Activated naive CD8-positive, alpha-beta T cell (primary cell): ENCODE results near the gene BAIAP2.

Source experiments
- H3K27ac Mint-ChIP-seq: one replicate; pipeline ENCODE4 v1.8.0; 2021; ENCODE audit warnings: mixed read lengths
- H3K27me3 Mint-ChIP-seq: one replicate; pipeline ENCODE4 v1.8.0; 2021; ENCODE audit warnings: mixed read lengths
- H3K36me3 Mint-ChIP-seq: one replicate; pipeline ENCODE4 v1.8.0; 2021; ENCODE audit warnings: mixed read lengths
- H3K4me1 Mint-ChIP-seq: one replicate; pipeline ENCODE4 v1.8.0; 2021; ENCODE audit warnings: low read depth, mixed read lengths
- H3K4me3 Mint-ChIP-seq: one replicate; pipeline ENCODE4 v1.8.0; 2021; ENCODE audit warnings: mild to moderate bottlenecking, mixed read lengths
- H3K9me3 Mint-ChIP-seq: one replicate; pipeline ENCODE4 v1.8.0; 2021; ENCODE audit warnings: low read depth, mixed read lengths

BAIAP2 gene

GRCh38 chr17:81126281-81127132 is 91.6 kb downstream of the BAIAP2 start:
- no peaks in the 10 kb centered on the region for H3K9me3 Mint-ChIP-seq
- no peaks in the 10 kb centered on the region for H3K4me1 Mint-ChIP-seq
- no peaks in the 10 kb centered on the region for H3K27me3 Mint-ChIP-seq
- no peaks in the 10 kb centered on the region for H3K36me3 Mint-ChIP-seq
- no peak overlapping the region for H3K4me3 Mint-ChIP-seq
- H3K27ac Mint-ChIP-seq, result no peak overlapping the region

GRCh38 chr17:81127133-81127455 is 92.1 kb downstream of the BAIAP2 start:
- Mint-ChIP-seq H3K9me3 (no peaks in the 10 kb centered on the region), H3K36me3 (no peaks in the 10 kb centered on the region), H3K4me1 (no peaks in the 10 kb centered on the region), H3K4me3 (no peak overlapping the region), H3K27ac (no peak overlapping the region), H3K27me3 (no peaks in the 10 kb centered on the region)

DNA sequence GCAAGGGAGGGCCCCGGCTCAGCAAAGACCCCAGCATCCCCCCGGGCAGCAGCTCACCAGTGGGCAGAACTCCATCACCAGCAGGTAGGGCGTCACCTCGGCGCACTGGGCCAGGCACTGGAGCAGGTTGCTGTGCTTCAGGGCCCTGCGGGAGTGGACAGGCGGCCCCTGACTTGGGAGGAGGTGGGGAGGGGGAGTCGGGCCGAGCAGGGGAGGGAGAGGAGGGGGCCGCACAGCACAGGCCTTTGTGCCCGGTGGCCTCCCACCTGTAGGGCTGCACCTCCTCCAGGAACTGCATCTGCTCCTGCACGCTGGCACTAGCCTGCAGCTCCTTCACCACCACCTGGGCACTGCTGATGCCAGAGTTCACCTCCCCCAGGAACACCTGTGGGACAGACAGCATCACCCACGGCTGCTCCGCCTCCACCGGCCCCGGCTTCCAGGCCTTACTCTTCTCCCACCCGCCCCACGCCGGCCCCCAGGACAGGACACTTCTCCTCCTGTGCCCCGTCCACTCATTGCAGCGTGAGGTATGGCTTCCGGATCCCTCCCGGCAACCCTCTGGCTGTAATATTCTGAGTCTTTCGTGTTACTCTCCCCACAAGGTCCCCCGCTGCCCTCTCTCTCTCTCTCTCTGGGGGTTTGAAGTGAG is 92.7 kb downstream of the BAIAP2 start:
- no peak overlapping the region for H3K4me3 Mint-ChIP-seq
- no peaks in the 10 kb centered on the region for H3K27me3 Mint-ChIP-seq
- H3K27ac Mint-ChIP-seq, result no peak overlapping the region
- no peaks in the 10 kb centered on the region for H3K4me1 Mint-ChIP-seq
- H3K9me3 Mint-ChIP-seq, result no peaks in the 10 kb centered on the region
- no peaks in the 10 kb centered on the region for H3K36me3 Mint-ChIP-seq

DNA sequence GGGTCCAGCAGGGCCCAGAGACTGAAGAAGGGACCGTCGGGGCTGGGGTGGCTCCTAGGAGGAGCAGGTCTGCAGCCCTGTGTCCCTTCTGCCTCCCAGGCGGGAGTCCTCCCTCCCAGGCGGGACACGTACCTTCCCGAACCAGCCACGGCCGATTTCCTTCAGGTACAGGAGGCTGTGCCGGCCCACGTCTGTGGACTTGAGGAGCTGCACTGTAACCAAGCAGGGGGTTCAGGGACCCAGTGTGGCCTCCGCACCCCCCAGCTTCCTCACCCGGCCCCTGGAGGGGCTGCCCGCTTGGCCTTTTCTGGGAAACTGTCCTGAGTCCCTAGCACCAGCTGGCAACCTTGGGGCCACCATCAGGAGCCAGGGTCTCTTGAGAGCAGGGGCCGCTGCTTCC is 93.4 kb downstream of the BAIAP2 start:
- Mint-ChIP-seq H3K27ac (no peak overlapping the region), H3K27me3 (no peaks in the 10 kb centered on the region), H3K36me3 (no peaks in the 10 kb centered on the region), H3K9me3 (no peaks in the 10 kb centered on the region), H3K4me1 (no peaks in the 10 kb centered on the region), H3K4me3 (no peak overlapping the region)

DNA sequence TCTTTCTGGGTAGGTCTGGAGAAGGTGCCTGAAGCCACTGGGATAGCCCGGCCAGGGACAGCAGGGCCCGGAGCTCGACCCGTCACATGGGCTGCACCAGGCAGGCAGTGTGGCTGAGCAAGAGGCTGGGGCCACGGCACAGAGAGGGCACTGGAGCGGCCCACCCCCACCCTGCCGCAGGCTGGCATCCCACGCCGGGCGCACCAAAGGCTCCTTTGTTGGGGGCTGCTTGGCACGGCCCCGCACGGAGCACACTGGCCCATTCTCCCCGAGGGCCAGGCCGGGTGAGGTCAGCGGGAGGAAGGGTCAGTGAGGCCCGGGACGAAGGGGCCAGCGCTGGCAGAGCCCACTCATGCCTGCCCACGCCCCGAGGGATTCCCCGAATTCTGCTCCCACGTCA is 93.8 kb downstream of the BAIAP2 start:
- no peaks in the 10 kb centered on the region for H3K36me3 Mint-ChIP-seq
- no peak overlapping the region for H3K27ac Mint-ChIP-seq
- H3K4me1 Mint-ChIP-seq, result no peaks in the 10 kb centered on the region
- no peaks in the 10 kb centered on the region for H3K27me3 Mint-ChIP-seq
- no peaks in the 10 kb centered on the region for H3K9me3 Mint-ChIP-seq
- no peak overlapping the region for H3K4me3 Mint-ChIP-seq

DNA sequence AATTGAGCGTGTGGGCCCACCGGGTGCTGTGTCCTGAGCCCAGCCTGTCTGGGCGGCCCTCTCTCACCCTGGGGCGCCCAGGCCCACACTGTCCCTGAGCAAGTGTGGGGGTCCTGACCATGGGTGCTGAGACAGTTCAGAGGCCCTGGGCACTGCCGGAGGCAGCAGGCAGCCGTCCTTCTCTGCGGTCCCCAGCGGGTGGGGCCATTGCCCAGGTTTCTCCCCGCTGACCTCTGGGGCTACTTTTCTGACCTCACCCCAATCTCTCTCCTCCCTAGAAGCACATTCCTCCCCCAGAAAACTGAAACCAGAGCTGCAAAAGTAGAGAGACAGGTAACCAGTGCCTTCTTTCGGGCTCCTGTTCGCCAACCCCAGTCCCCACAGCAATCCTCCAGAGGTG is 94.3 kb downstream of the BAIAP2 start:
- no peak overlapping the region for H3K4me3 Mint-ChIP-seq
- H3K4me1 Mint-ChIP-seq, result no peaks in the 10 kb centered on the region
- no peaks in the 10 kb centered on the region for H3K36me3 Mint-ChIP-seq
- H3K27me3 Mint-ChIP-seq, result no peaks in the 10 kb centered on the region
- H3K27ac Mint-ChIP-seq, result no peak overlapping the region
- H3K9me3 Mint-ChIP-seq, result no peaks in the 10 kb centered on the region

GRCh38 chr17:81129711-81130367 is 94.9 kb downstream of the BAIAP2 start:
- no peak overlapping the region for H3K4me3 Mint-ChIP-seq
- no peak overlapping the region for H3K27ac Mint-ChIP-seq
- H3K36me3 Mint-ChIP-seq, result no peaks in the 10 kb centered on the region
- H3K4me1 Mint-ChIP-seq, result no peaks in the 10 kb centered on the region
- no peaks in the 10 kb centered on the region for H3K9me3 Mint-ChIP-seq
- no peaks in the 10 kb centered on the region for H3K27me3 Mint-ChIP-seq

DNA sequence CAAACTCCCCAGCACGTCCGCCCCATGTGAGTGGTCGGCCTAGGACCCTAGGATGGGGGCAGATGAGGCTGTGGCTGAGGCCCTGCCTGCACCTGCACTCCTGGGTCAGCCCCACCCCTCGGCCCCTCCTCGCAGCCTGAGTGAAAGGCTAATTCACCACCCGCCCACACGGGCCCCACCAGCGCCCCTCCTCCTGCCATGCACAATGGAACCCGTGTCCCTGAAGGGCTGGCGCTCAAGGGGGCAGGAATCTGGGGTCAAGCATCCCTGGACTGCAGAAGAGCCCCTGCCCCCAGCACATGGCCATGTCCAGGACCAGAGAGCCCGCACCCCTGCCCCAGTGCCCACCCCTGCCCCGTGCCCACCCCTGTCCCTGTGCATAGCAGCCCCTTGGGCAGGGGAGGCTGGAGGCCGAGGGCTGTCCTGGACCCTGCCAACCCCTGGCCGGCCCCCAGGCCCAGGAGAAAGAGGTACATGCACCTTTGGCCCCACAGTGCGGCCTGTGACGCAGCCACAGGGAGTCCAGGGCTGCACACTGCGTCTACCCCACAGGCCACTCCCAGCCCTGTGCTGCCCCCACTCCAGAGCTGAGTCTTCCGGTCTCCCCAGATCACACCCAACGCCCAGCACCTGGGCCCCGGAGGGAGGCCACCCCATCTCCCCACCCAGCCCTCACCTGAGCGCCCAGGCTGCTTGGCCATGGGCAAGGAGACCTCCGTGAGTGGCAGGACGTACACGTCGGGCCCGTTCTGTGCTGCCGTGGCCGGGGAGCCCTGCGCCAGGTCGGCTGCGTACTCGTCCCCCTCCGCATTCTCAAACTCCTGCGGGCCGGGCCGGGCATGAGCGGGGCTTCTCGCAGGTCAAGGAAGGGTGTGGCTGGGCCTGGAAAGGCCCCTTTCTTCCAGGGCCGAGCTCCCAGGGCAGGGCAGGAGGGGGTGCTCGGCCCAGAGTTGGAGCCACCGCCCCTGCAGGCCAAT is 95.7 kb downstream of the BAIAP2 start:
- H3K36me3 Mint-ChIP-seq, result no peaks in the 10 kb centered on the region
- no peak overlapping the region for H3K4me3 Mint-ChIP-seq
- H3K4me1 Mint-ChIP-seq, result no peaks in the 10 kb centered on the region
- no peak overlapping the region for H3K27ac Mint-ChIP-seq
- H3K9me3 Mint-ChIP-seq, result no peaks in the 10 kb centered on the region
- H3K27me3 Mint-ChIP-seq, result no peaks in the 10 kb centered on the region

DNA sequence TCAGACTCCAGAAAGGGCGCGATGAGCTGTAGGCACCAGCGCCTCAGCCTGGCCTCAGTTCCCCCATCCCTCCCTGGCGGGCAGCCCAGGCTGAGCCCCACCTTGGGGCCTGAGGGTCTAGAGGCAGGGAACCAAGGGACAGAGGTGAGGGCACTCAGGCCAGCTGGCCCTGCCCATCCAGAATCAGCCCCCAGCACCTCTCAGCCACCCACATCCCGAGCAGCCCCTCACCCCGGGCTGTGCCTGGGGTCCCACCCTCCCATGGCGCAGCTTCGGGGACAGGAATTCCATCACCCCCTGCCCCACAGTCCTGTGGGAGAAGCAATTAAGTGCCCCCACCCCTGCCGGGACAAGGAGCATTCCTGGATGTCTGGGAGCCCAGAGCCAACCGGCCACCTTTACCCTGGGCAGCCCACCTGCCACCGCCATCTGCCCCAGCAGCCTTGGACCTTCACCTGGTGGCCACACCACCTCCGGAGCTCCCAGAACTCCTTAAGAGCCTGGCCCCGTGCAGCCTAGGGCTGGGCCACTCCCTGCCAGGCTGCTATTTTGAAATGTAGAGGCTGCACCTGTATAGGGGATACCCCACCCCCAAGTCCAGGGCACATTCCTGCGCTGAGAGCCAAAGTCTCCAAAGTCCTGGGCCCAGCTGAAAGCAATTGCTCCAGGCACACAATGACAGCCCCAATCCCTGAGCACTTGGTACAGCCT is 96.7 kb downstream of the BAIAP2 start:
- no peaks in the 10 kb centered on the region for H3K9me3 Mint-ChIP-seq
- no peaks in the 10 kb centered on the region for H3K4me1 Mint-ChIP-seq
- no peaks in the 10 kb centered on the region for H3K36me3 Mint-ChIP-seq
- no peak overlapping the region for H3K27ac Mint-ChIP-seq
- H3K27me3 Mint-ChIP-seq, result no peaks in the 10 kb centered on the region
- H3K4me3 Mint-ChIP-seq, result no peak overlapping the region

DNA sequence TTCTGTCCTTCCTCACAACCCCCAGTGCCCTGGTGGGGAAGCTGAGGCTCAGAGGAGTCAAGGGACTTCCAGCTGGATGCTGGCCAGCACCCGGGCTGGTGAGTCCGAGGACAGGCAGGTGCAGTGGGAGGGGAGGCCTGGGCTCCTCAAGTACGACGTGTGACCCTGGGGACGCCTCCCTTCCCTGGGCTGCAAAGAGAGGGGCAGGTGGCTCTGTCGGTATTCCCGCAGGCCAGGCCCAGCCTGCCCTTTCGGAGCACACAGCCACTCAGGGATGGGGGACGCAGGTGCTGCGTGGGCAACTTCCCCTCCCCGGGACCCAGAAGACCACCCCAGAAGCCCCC is 97.2 kb downstream of the BAIAP2 start:
- H3K27ac Mint-ChIP-seq, result no peak overlapping the region
- no peaks in the 10 kb centered on the region for H3K9me3 Mint-ChIP-seq
- no peaks in the 10 kb centered on the region for H3K36me3 Mint-ChIP-seq
- H3K4me1 Mint-ChIP-seq, result no peaks in the 10 kb centered on the region
- no peaks in the 10 kb centered on the region for H3K27me3 Mint-ChIP-seq
- H3K4me3 Mint-ChIP-seq, result no peak overlapping the region

DNA sequence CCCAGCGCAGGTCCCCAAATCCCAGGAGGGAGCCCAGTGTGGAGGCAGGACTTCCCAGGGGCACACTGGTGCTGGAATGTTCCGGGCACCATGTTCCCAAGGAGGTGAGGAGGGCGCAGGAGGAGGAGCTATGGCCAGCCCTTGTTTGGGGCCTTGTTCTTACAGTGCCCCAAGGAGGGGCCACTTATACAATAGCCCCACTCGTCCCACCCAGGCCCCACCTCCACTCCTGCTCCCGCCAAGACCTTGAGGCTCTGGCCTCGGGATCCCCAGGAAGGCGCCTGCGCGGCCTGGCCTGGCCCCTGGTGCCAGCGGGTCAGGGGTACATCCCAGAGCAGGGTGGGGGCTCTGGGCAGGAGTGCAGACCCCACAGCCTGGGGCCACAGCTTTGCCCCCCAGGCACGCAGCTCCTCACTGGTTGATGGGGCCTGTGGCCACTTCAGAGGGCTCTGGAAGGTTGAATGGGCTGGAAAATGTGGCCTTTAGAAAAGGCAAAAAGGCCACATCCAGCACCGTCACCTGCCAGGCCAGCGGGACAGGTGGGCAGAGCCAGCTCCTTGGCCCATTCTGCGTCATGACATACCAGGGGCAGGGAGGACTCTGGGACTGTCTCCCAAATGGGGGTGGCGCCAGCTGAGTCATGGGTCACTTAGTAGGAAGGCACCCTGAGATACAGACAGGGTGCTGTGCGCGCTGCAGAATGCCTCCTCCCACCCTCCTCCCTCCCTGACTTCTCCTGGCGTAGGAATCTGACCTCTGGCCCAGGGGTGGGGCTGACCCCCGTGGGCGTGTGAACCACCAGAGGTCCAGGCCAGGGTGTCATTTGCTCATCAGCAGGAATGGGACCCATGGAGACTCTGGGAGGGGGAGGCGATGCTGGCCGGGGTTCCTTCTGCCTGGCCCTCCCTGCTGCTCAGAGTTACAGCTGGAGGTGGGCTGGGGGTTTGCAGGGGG is 98.1 kb downstream of the BAIAP2 start:
- Mint-ChIP-seq H3K4me1 (no peaks in the 10 kb centered on the region), H3K9me3 (no peaks in the 10 kb centered on the region), H3K27ac (no peak overlapping the region), H3K27me3 (no peaks in the 10 kb centered on the region), H3K36me3 (no peaks in the 10 kb centered on the region), H3K4me3 (no peak overlapping the region)

DNA sequence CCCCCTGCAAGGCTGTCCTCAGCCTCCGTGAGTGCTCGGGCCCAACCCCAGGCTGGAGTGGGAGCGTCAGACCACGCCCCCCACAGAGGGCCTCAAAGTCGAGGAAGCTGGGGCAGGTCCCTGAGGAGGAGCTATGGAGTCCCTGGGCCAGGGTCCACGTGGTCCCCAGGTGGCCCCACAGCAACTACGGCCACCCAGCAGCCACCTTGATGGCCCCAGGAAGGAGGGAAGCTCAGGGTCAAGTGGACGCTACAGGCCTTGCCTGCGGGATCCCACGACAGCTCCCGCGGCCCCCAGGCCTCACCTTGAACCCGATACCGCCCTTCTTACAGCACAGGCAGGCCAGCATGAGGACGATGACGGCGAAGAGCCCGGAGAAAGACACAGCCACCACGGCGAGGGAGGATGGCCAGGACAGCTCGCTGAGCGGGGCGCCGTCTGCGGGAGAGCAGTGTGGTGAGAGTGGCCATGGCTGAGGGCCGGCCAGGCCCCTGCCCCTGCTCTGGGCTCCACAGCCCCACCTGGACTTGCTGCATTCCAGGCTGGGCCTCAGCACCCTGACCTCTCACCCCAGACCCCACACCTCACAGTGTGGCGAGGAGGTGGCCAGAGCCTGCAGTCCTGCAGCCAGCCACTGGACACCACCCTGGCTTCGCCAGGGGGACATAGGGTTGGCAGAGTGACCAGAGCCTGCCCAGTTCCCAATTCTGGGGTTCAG is 99.3 kb downstream of the BAIAP2 start:
- Mint-ChIP-seq H3K9me3 (no peaks in the 10 kb centered on the region), H3K4me3 (no peak overlapping the region), H3K4me1 (no peaks in the 10 kb centered on the region), H3K27me3 (no peaks in the 10 kb centered on the region), H3K27ac (no peak overlapping the region), H3K36me3 (no peaks in the 10 kb centered on the region)
